Posterior vena cava (tissue), 2 donors: ENCODE data around the gene DMXL2. TPM values are rescaled to one million over a fixed set of nuclear protein-coding genes. Genes with fewer than 3 reads are reported as not detected.

Experiments
- DNase-seq: peaks from one replicate; pipeline ENCODE4 v3.0.0-alpha.2; 2020; ENCODE audit warnings: low spot score
- intact Hi-C, 2 donors: fragments of 100-400 bp; cut with DNase I; formaldehyde crosslinking; loops; one replicate each; pipeline versions ENCODE4 v1.14.1 to v1.14.2; 2022 to 2023
- total RNA-seq, 2 donors: library from RNA; stranded (reverse); fragmentation: NEBNext Ultra II Directional; extraction: Animal tissue kit (Norgen Biotek cat#: 25700); gene quantifications; one replicate each; pipeline ENCODE4 v1.2.1, GENCODE V29; 2021
- donor health status: DM: yes; HTN: yes; CAD: no.
- donor health status: DM: yes; HTN: yes; CAD: no.

Gene DMXL2
- total RNA-seq, 2 donors from 2014 or later: 23.2 to 31.5 TPM

GRCh38 chr15:51524376-51524775, 98.2 kb downstream of the DMXL2 start:
- no peak for DNase-seq
- intact Hi-C loops: no loop called here

GRCh38 chr15:51516291-51516690, 106.3 kb downstream of the DMXL2 start:
- DNase-seq: no peak
- intact Hi-C loops: no loop called here

DNA sequence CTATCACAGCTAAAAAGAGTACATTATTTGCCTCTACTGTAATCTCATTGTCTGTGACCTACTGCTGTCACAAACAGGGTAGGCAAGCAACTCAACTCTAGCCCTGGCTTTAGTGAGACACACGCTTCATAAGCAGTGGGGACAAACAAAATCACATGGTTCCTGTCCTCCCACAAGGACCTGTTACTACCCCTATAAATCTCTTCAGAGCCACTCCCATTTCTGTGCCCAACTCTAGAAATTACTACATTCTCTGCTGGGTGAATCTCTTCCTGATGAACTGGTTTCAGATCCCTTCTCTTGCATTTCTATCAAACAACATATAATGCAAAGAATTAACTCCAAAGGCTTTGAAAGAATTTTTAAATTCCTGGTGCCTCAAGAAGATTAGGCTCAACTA, 117.3 kb downstream of the DMXL2 start:
- intact Hi-C loops: no loop called here
- no peak for DNase-seq

DNA sequence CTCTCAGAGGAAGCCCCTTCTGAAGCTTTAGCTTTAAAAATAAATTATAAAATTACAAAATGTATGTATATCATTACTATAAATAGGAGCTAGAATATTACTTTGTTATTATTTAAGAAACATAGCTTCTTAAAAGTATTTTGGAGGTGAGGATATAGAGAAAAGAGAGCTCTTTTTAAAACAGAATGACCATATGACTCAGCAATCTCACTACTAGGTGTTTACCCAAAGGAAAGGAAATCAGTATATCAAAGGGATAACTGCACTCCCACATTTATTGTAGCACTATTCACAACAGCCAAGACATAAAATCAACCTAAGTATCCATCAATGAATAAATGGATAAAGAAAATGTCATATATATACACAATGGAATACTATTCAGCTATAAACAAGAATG, 119.6 kb downstream of the DMXL2 start:
- DNase-seq: no peak
- intact Hi-C loops: no loop called here

- intact Hi-C loops: no loop called here
- no peak for DNase-seq
Measured at GRCh38 chr15:51499379-51499976, 123.1 kb downstream of the DMXL2 start.

- no peak for DNase-seq
- intact Hi-C loops: no loop called here
Measured at GRCh38 chr15:51497806-51498205, 124.8 kb downstream of the DMXL2 start.

GRCh38 chr15:51496246-51496645, 126.3 kb downstream of the DMXL2 start:
- no peak for DNase-seq
- intact Hi-C loops: no loop called here

DNA sequence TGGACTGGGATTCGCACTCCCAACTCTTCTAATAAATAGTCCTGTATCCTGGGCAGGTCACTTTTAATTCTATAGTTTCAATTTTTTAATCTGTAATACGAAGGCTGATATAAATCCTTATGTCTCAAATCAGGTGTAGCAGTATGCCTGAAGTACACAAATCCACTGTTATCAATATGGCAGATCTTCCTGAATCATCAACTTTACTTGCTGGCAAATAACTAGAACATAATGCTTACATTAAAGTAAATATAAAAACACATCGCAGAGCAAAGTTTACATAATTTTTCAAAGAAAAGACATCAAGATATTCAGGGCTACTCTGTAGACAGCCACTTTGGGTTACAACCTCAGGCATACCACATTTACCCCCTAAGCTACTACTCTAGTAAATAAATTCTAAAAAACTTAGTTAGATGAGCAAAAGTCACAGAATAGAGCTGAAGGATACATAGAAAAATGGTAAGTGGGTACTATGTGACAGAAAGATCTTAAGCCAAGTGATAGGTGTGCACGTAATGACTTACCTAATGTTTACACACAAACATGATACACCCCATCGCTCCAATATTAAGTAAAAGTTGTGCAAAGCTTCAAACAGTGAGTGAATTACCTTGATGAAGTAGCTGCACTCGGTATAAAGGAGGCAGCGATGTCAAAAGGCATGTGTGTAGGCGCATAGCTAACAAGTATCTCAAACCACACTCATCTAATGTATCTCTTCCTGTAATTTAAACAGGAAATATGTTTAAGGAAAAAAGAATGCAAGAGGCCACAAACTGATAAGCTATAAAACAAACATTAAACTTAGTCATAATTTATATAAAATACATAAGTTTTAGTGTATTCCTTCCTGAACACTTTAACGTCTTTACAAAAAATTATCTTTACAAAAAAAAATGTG, 127.9 kb downstream of the DMXL2 start:
- DNase-seq: no peak
- intact Hi-C loops: no loop called here

- intact Hi-C loops: no loop called here
- no peak for DNase-seq
Measured at GRCh38 chr15:51493892-51494291, 128.7 kb downstream of the DMXL2 start.

DNA sequence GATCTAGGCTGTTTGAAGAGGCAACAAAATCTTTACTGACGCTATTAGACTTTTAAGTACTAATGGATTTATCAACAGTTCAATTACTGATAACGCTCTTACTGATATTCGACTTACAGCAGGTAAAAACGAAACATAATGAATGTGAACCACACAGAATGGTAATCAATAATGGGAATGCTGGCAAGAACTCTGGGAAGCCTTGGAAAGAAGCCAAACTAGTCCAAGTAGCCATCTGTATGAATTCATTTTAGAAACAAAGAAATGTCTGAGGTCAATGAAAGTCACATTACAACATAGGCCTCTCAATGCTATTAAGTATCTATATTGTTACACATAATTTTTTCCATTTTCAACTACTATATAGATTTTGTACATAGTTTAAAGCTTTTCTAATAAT, 130.0 kb downstream of the DMXL2 start:
- intact Hi-C loops: no loop called here
- no peak for DNase-seq

DNA sequence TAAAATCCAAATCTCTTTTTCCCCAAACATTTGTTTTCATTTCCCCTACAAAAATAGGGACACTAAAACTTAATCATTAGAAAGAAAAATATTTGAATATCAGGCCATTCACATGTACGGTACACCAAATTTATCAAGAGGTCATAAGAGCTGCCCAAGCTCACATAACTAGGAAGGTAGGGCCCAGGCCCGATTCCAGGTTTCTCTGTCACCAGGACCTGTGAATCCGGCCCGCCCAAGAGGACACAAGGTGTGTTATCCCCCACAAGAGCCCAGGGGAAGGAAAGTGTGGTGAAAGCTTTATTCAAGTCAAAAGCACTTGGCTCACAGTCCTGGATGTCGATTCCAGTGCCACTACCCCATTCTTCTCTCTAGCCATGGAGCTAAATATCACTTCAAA, 130.6 kb downstream of the DMXL2 start:
- DNase-seq: no peak
- intact Hi-C loops: no loop called here

DNA sequence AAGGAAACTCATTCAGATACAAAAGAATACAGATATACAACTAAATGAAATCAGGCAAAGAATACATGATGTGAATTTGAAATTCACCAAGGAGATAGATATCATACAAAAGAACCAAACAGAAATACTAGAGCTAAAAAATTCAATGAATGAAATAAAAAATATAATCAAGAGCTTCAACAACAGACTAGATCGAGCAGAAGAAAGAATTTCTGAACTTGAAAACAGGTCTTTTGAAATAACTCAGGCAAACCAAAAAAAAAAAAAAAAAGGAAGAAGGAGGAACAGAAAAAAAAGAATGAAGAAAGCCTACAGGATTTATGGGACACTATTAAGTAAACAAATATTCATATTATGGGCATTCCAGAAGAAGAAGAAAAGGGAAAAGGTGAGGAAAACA, 137.8 kb downstream of the DMXL2 start:
- DNase-seq: no peak
- intact Hi-C loops: no loop called here

DNA sequence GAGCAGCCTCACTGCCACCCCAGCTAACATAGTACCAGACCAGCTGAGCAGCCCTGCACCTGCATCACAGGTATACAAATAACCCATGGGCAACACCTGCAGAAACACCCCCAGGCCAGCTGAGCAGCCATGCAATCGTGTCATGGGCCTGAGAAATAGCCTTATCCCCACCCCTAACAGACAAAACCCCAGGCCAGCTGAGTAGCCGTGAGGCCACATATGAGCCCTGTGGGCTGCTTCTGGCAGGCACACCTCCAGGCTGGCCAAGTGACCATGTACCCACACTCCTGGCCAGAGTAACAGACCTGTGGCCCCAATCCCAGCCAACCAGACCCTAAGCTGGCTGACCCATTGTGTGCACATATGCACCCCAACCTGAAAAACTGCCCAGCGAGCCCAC, 138.6 kb downstream of the DMXL2 start:
- intact Hi-C loops: no loop called here
- no peak for DNase-seq

DNA sequence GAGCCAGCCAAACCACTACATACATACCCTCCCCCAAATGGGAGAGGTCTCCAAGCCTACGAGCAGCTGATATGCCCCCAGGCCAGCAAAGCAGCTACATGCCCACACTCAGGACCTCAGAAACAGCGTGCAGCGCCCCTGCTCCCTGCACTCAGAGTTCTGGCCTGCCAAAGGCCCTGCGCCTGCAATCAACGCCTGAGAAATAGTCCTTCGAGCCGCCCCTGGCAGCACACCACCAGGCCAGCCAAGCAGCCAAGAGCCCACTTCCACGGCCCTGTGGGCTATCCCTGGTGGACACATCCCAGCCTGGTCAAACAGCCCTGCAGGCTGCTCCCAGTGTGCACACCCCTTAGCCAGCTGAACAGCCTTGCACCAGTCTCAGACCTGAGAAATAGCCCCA, 139.1 kb downstream of the DMXL2 start:
- intact Hi-C loops: no loop called here
- no peak for DNase-seq

DNA sequence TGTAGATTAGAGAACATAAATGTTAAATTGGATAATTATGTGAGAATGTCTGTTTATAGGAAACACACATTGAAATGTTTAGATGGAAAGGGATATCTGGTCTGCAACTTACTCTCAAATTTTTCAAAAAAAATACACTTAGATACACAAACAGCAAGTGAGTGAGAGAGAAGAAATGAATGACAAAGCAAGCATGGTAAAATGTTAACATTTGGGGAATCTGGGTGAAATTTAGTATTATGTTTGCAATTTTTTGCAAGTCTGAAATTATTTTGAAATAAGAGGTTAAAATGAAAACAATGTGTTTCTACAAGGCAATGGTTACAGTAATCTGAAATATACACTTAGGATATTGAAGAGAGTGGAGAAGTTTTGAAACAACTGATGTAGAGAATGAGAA, 146.8 kb downstream of the DMXL2 start:
- intact Hi-C loops: no loop called here
- no peak for DNase-seq

DNA sequence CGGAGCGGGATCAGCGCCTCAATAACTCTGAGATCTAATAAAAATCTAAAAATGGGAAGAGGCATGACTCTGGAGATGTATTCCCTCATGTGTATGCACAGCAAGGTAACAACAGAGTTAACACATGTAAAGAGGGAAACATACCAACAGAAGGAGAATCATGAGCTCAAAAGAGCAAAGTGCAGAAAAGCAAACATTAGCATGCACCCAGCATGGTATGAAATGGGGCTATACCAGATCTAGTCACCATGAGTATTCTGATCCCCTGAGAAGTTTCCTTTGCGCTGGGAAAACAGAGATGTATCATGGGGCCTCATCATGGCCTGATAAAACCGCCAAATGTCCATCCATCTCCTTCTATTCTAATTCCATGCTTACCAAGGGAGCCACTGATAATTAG, 152.1 kb downstream of the DMXL2 start:
- no peak for DNase-seq
- intact Hi-C loops: no loop called here

- intact Hi-C loops: no loop called here
- no peak for DNase-seq
Measured at GRCh38 chr15:51460796-51461195, 161.8 kb downstream of the DMXL2 start.

DNA sequence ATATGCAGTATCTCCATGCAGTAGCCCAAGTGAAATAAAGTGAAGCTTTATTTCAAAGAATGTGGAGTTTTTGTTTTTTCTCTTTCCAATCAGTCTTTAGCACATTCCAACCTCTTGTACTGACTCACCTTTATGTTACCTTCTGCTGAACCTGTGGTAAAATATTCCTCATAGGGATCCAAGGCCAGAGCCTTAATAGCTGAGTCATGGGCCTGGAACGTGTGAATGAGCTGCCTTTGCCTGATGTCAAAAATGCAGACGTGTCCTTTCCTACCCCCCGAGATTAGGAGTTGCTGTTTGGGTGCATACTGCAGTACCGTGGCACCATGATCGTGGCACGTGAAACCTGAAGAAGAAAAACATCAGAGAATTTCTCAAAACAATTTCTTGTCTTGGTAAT, 172.6 kb downstream of the DMXL2 start:
- no peak for DNase-seq
- intact Hi-C loops: no loop called here

GRCh38 chr15:51448622-51449399, 173.8 kb downstream of the DMXL2 start:
- intact Hi-C loops: no loop called here
- no peak for DNase-seq

DNA sequence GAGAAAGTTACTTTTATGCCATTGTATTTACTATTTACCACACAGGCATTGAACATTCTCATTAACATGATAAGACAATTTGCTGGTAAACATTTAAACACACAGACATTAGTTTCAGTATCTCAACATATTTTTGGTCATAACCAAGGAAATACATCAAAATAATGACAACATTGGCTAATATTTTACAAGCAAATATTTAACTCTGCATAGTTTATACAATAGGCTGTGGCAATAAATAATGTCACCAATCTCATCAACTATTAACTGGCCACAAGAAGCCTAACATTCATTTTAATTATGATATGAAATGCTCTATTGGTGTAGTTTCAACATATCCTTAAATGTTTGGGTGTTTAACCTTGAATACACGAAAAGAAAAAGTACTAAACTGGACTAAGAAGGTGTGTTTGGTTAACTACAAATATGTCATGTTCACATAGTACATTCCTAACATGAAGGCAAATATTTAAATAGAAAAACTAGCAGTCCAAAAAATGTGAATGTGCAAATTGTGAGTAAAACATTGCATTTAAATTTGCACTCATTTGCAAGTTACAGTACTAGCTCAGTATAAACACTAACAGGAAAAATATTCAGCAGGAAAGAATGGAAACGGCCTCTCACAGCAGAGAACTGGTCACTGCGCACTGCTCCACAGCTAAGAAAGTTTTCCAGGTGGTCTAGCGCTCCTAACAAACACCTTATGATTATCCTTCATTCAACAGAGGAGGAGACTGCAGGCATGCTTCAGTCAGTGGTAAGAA, 174.5 kb downstream of the DMXL2 start:
- intact Hi-C loops: no loop called here
- no peak for DNase-seq
